ENCODE measurements around the gene LRFN3. TPM values are rescaled to one million over a fixed set of nuclear protein-coding genes. Genes with fewer than 3 reads are reported as not detected.
"Not testable (repeated sequence)": the region's sequence is repeated elsewhere in the genome, so short reads cannot be mapped to it uniquely, and the experiment has no call there.

LRFN3 gene
- total RNA-seq, 1 donor from 2014 or later: 31.0 TPM

DNA sequence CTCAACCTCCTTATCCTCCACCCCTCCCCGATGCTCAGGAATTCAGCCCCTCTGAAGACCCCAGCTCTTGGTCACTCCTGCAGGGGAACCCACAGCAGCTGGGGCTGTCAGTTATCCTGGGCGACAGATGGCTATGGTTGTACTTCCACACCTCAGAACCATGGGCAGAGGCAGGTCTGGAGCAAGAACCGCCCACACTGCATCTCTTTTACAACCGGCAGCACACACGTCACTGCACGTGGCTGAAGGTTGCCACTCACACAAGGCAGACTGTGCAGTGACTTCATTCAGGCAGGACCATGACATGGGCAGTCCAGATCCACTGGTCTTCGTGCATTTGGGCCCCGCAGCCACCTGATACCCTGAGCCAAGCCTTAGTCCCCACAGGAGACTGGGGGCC lies 37.3 kb downstream of the LRFN3 start:
- H3K27ac Mint-ChIP-seq: no peak overlapping the region
- TF ChIP-seq, protein P1, sequence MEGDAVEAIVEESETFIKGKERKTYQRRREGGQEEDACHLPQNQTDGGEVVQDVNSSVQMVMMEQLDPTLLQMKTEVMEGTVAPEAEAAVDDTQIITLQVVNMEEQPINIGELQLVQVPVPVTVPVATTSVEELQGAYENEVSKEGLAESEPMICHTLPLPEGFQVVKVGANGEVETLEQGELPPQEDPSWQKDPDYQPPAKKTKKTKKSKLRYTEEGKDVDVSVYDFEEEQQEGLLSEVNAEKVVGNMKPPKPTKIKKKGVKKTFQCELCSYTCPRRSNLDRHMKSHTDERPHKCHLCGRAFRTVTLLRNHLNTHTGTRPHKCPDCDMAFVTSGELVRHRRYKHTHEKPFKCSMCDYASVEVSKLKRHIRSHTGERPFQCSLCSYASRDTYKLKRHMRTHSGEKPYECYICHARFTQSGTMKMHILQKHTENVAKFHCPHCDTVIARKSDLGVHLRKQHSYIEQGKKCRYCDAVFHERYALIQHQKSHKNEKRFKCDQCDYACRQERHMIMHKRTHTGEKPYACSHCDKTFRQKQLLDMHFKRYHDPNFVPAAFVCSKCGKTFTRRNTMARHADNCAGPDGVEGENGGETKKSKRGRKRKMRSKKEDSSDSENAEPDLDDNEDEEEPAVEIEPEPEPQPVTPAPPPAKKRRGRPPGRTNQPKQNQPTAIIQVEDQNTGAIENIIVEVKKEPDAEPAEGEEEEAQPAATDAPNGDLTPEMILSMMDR (IDR thresholded peaks at IDR 0.05; ENCODE audit: unreplicated experiment): no peak
- no peaks in the 10 kb centered on the region for H3K9me3 Mint-ChIP-seq (ENCODE audit: low read depth)
- no peak overlapping the region for H3K4me3 Mint-ChIP-seq (ENCODE audit: low read depth)
- no peak for DNase-seq (ENCODE audit: low spot score, unreplicated experiment)
- peaks cover 27% of the 10 kb centered on the region for H3K27me3 Mint-ChIP-seq
- H3K4me1 Mint-ChIP-seq (ENCODE audit: low read depth): no peaks in the 10 kb centered on the region
- H3K36me3 Mint-ChIP-seq (ENCODE audit: insufficient read depth): no peaks in the 10 kb centered on the region

DNA sequence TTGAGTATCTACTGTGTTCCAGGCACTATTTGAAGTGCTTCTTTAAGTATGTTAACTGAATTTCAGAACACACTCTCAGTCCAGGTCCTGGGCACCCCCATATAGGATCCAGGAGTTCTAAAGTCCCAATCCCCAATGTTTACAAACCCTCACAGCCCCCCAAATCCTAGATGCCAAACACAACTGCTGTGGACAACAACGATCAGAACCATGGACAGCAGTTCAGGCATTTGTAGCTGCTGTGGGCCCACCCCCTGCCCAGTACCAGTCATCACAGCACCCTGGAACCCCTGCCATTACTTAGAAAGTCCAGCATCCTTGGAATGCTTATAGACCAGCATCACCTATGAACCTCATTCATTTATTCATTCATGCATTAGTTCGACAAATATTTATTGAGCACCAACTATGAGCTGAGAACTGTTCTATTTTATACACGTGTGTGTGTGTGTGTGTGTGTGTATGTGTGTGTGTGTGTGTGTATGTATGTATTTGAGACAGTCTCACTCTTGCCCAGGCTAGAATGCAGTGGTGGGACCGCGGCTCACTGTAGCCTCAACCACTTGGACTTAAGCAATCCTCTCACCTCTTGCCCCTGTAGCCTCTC lies 39.5 kb downstream of the LRFN3 start:
- H3K4me1 Mint-ChIP-seq (ENCODE audit: low read depth): no peaks in the 10 kb centered on the region
- no peak overlapping the region for H3K4me3 Mint-ChIP-seq (ENCODE audit: low read depth)
- no peaks in the 10 kb centered on the region for H3K36me3 Mint-ChIP-seq (ENCODE audit: insufficient read depth)
- TF ChIP-seq, protein P1 (IDR thresholded peaks at IDR 0.05; ENCODE audit: unreplicated experiment): no peak
- H3K27ac Mint-ChIP-seq: no peak overlapping the region
- peaks cover 31% of the 10 kb centered on the region for H3K27me3 Mint-ChIP-seq
- no peaks in the 10 kb centered on the region for H3K9me3 Mint-ChIP-seq (ENCODE audit: low read depth)
- DNase-seq (ENCODE audit: low spot score, unreplicated experiment): peak; percentile 31

DNA sequence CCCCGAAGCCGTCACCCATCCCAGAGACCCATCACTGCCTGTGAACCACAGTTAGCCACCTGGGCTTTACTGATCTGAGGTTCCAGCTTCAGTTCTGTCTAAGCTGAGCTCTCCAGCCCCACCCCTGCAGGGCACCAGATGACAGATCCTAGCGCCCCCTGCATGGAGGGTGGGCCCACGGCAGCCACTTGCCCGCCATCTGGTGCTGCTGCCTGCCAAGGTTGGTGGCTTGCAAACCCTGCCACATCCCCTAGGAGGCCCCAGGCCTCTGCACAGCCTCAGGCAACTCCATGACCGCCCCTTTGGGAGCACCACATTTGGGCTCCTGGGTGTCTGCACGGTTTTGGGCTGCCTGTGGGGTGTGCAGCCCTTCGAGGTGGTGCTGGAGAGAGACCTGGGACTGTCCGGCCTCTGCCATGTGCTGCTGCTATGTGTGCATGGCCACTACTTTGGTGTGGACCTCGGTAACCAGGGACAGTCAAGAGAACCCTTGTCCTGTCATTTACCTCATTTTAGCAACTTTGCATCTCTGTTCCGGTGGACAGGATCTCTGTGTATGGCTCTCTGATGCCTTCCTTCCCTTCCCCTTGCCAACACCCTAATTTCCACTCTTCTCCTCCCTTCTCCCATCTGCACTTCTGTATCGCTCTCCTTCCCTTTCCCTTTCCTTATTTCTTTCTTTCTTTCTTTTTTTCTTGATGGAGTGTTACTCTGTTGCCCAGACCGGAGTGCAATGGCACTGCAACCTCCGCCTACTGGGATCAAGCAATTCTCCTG lies 41.5 kb downstream of the LRFN3 start:
- Mint-ChIP-seq H3K27ac (no peak overlapping the region), H3K27me3 (peaks cover 45% of the 10 kb centered on the region), H3K4me3 (ENCODE audit: low read depth) (no peak overlapping the region), H3K4me1 (ENCODE audit: low read depth) (no peaks in the 10 kb centered on the region), H3K9me3 (ENCODE audit: low read depth) (no peaks in the 10 kb centered on the region), H3K36me3 (ENCODE audit: insufficient read depth) (no peaks in the 10 kb centered on the region)
- TF ChIP-seq, protein P1 (IDR thresholded peaks at IDR 0.05; ENCODE audit: unreplicated experiment): peak; percentile 40
- DNase-seq (ENCODE audit: low spot score, unreplicated experiment): no peak

DNA sequence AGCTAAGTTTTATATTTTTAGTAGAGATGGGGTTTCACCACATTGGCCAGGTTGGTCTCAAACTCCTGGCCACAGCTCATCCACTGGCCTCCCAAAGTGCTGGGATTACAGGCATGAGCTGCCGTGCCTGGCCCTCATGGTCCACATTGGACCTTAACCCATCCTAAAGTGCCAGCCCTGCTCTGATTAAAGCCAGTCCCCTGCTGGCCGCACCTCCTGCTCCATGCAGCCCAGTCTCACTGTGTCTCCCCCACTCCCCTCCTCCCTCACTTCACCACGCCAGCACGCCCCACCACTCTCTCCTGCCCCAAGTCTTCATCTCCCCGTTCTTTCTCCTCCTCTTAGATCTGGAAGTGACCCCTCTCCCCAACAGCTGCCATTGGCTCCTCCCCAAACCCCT lies 42.1 kb downstream of the LRFN3 start:
- peaks cover 52% of the 10 kb centered on the region for H3K27me3 Mint-ChIP-seq
- no peaks in the 10 kb centered on the region for H3K9me3 Mint-ChIP-seq (ENCODE audit: low read depth)
- no peak overlapping the region for H3K4me3 Mint-ChIP-seq (ENCODE audit: low read depth)
- H3K36me3 Mint-ChIP-seq (ENCODE audit: insufficient read depth): no peaks in the 10 kb centered on the region
- no peak overlapping the region for H3K27ac Mint-ChIP-seq
- TF ChIP-seq, protein P1 (IDR thresholded peaks at IDR 0.05; ENCODE audit: unreplicated experiment): no peak
- no peak for DNase-seq (ENCODE audit: low spot score, unreplicated experiment)
- H3K4me1 Mint-ChIP-seq (ENCODE audit: low read depth): no peaks in the 10 kb centered on the region

DNA sequence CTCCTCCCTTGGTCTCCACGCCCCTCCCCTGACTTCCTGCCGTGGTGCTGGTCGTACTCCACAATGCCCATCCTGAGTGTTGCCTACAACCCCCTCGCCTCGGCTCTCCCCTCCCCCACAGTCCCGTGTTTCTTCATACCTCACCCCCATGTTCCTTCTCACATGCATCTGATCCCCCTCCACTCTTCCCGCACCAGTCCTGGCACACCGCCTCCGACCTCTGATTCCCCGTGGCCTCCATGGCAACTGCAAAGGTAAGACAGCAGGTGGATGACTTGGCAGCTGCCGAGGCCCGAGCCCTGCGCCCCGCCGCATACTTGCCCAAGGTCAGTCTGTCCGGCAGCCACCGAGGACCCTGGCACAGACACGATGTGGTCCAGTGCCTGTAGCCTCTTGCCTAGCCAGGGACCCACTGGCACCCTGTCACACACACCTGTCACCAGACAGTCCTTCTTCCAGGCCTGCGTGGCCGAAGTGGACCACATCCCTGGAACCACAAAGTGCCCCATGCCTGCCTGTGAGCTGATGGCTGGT lies 42.7 kb downstream of the LRFN3 start:
- TF ChIP-seq, protein P1 (IDR thresholded peaks at IDR 0.05; ENCODE audit: unreplicated experiment): no peak
- no peaks in the 10 kb centered on the region for H3K9me3 Mint-ChIP-seq (ENCODE audit: low read depth)
- no peaks in the 10 kb centered on the region for H3K36me3 Mint-ChIP-seq (ENCODE audit: insufficient read depth)
- no peak overlapping the region for H3K4me3 Mint-ChIP-seq (ENCODE audit: low read depth)
- H3K27ac Mint-ChIP-seq: no peak overlapping the region
- H3K27me3 Mint-ChIP-seq: peaks cover 55% of the 10 kb centered on the region
- no peak for DNase-seq (ENCODE audit: low spot score, unreplicated experiment)
- H3K4me1 Mint-ChIP-seq (ENCODE audit: low read depth): no peaks in the 10 kb centered on the region

DNA sequence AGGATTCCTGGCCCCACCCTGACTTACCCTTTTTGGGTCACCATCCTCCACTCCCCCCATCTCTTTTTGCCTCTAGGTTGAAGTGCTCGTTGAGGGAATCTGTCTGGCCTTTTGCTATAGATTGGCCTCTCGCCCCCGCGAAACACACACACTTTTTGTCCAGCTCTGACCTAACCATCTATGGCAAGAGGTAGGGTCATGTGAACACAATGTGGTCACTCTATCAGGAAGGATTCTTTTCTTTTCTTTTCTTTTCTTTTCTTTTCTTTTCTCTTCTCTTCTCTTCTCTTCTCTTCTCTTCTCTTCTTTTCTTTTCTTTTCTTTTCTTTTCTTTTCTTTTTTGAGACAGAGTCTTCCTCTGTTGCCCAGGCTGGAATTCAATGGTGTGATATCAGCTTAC lies 44.8 kb downstream of the LRFN3 start:
- not testable (repeated sequence) for H3K27ac Mint-ChIP-seq; H3K4me1 Mint-ChIP-seq (ENCODE audit: low read depth); H3K9me3 Mint-ChIP-seq (ENCODE audit: low read depth); DNase-seq (ENCODE audit: low spot score, unreplicated experiment); H3K4me3 Mint-ChIP-seq (ENCODE audit: low read depth); H3K36me3 Mint-ChIP-seq (ENCODE audit: insufficient read depth)
- peaks cover 72% of the 10 kb centered on the region for H3K27me3 Mint-ChIP-seq

Measured in progenitor cell of endocrine pancreas (in vitro differentiated cells).